HG03442 (cell line): Measurements from ENCODE around the gene SCN3A.
A peak's percentile ranks its signal among the peaks of the same experiment; 100 is the strongest.

ENCODE experiments used
- ATAC-seq: cut with Tn5 transposase; IDR thresholded peaks from one replicate; pipeline ENCODE4 v1.9.1; 2021; ENCODE audit warnings: mild to moderate bottlenecking, moderate library complexity; ENCODE audit not compliant: unreplicated experiment

Gene SCN3A

GRCh38 chr2:165203689-165204559 is at the start of gene SCN3A:
Gene SCN3A, minus strand, starts transcription at chr2:165204050. Its CDS starts 27,656 bp downstream, at chr2:165176394.
- peak; percentile 42 for ATAC-seq

DNA sequence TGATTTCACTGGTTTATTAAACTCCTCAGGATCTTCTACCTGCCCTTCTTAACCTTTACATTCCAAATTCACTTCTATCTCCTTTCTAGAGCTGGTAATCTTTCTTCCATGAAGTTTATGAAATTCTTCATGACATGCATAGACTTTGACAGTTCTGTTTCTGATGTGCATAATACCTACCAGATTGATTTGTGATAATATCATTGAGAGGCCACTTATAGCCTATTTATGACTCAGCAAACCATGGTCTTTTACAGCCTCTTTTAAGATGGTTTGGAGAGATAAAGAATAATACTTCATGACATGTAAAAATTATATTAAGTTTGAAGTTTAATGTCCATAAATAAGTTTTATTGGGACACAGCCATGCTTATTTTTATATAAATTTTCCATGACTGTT is 49.3 kb upstream of the SCN3A start:
- ATAC-seq, result no peak

GRCh38 chr2:165251366-165251765 is 47.5 kb upstream of the SCN3A start:
- ATAC-seq, result no peak

DNA sequence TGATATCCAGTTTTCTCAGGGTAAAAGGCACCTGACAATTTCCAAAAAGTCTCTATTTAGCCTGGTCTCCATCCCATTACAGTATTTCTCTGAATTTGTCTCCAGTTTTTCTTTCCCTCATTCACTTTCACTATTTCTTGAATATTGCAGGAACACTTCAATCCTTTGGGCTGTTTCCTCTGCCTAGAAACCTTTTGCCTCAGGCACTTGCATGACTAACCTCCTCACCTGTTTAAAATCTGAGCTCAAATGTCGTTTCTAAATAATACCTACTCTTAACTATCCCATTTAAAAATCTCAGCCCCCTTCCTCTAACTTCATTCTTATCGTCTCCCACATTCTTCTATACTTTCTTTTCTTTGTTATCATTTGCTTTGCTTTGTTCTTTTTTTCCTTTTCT is 44.4 kb upstream of the SCN3A start:
- no peak for ATAC-seq

DNA sequence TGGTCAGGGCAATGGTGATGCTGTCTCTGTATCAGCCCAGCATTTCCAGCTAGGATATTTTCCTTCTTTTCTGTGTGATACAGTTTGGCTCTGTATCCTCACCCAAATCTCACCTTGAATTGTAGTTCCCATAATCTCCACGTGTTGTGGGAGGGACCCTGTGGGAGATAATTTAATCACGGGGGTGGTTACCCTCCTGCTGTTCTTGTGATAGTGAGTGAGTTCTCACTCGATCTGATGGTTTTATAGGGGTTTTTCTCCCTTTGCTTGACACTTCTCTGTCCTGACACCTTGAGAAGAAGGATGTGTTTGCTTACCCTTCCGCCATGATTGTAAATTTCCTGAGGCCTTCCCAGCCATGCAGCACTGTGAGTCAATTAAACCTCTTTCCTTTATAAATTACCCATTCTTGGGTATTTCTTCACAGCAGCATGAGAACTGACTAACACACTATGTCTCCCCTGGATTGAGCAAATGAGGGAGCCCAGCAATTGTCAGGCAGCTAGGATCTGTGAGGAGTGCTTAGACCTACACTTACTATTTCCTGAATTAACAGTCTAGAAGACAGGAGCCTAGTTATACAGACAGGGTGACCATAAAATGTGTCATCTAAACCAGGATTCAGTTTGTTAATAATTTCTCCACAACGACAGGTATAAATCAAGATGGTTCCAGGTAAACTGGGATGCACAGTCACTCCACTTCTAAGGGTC is 41.4 kb upstream of the SCN3A start:
- no peak for ATAC-seq

DNA sequence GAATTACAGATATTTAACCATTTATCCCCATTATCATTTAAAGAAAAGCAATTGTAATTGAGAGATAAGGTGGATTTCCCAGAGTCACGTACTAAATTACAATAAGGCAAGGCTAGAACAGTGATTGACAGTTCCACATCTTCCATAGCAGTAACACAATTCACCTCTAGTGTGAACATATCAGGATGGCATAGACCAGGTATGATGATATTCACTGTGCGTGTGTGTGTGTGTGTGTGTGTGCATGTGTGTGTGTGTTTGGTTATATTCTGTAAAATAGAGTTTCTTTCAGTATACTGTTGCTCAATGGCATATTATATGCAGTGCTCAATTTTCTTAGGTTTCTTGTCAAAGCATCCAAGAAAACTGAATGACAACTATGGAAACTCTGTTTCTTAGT is 37.1 kb upstream of the SCN3A start:
- no peak for ATAC-seq

DNA sequence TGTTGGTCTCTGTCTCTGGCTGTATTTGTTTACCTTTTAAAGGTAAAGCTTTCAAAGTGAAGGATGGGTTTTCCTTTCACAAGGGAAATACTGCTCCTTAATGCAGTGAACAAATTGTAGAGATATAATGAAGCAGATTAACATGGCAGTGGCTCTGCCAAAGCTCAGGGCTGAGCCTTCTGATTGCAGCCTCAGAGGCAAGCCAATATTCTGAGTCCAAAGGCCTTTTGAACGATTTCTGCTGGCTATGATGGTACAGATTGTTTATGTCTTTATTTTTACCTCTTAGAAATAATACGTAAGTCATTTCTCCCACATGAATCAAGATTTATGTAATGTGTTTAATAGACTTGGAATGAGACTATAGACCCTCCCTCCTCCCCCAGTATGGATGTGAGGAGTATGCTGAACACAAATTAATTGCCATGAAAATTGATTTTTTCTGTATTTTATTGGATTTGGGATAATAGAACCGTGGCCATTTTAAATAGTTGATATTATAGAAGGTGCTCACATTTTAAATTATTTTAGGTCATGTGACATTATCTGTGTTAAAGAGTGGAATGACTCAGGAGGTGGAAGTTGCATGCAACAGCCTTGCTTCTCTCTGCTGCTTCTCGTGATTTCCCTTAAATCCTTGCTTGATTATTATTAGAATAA is 36.1 kb upstream of the SCN3A start:
- ATAC-seq, result no peak

GRCh38 chr2:165239230-165239629 is 35.4 kb upstream of the SCN3A start, which contains the start of gene SCN2A:
Gene SCN2A, plus strand, starts transcription at chr2:165239414. Its CDS starts 56,410 bp downstream, at chr2:165295824.
- peak; percentile 85 for ATAC-seq

- no peak for ATAC-seq
Observed at GRCh38 chr2:165238295-165238694, 34.4 kb upstream of the SCN3A start.

- no peak for ATAC-seq
Observed at GRCh38 chr2:165237056-165237455, 33.2 kb upstream of the SCN3A start.

DNA sequence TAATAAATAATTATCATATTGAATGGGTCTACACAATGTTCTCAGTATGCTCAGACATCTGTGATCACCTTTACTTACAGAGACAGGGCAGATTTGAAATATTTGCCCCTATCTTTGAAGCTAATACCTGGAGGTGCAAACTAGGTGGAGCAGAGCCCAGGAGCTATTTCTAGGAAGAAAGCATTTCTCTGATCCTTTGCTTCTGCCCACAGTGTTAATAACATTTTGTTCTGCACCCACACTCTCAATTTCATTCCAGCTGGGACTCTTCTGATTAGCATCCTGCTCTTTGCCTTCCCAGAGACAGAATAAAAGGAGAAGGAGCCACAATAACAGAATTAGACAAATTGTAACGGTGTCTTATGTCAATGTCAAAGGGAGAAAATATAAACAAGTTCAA is 23.7 kb upstream of the SCN3A start:
- ATAC-seq, result no peak

DNA sequence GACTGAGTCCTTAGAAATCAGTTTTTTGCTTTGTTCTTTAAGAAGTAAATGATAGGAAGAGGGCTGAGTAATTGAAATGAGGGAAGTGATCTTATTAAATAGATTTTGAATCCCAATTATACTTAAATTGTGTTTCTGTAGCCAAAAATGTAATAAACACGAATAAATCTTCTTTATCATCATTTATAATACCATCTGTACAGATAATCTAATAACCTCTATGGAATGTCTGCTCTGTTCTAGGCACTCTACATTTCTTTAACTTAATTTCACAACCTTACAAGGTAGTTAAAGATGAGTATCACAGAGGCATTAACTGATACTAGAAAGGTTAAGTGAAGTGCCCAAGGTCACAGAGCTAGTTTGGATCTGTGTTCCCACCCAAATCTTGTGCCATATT is 21.1 kb upstream of the SCN3A start:
- ATAC-seq, result no peak

- ATAC-seq, result no peak
Observed at GRCh38 chr2:165219481-165219880, 15.6 kb upstream of the SCN3A start.

DNA sequence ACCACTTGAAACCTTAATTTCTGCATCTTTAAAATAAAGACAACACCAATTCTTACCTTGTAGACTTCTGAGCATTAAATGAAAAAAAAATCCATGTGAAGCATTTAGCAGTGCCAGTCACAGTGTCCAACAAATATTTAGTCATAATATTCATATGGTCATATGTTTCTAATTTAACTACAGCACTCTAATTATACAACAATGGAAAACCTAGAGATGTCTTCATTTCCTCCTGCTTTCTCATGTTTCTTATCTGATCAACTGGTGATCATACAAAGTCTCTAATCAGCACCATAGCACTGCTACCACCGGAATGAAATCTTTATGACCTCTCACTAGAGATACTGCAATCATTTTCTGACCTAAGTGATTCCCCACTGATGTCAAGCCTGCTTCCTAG is 10.2 kb upstream of the SCN3A start:
- no peak for ATAC-seq

GRCh38 chr2:165208094-165208493 is 4.2 kb upstream of the SCN3A start:
- no peak for ATAC-seq

DNA sequence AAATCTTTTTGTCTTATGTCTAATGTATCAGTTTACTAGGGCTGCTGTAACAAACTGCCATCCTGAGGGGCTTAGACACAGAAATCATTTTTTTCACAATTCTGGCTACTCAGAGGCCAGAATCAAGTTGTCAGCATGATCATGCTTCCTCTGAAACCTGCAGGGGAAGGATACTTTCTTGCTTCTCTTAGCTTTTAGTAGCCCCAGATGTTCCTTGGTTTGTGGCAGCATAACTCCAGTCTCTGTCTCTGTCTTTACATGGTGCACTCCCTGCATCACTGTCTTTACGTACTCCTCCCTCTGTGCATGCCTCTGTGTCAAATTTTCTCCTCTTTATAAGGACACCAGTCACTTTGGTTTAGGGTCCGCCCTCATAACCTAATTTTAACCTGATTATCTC is 2.0 kb upstream of the SCN3A start:
- no peak for ATAC-seq

- ATAC-seq, result no peak
Observed at GRCh38 chr2:165202239-165202638, 1.6 kb downstream of the SCN3A start.

DNA sequence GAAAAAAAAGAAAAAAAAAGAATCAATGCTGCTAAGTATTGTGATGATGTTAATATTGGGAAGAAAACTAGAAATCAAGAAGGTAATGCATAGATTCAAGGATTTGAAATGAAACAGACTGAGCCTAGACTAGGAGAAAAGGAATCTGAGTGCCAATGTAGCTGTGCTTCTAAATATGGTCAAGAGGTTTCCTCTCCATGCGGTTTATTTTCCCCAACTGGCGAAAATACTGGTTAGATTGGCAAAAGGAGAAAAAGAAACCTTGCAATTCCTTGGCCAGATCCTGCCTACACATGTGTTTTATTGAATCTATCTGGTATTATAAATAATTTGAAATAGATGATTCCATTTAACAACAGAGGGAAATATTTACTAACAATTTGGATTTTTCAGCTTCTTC is 5.7 kb downstream of the SCN3A start:
- ATAC-seq, result no peak

DNA sequence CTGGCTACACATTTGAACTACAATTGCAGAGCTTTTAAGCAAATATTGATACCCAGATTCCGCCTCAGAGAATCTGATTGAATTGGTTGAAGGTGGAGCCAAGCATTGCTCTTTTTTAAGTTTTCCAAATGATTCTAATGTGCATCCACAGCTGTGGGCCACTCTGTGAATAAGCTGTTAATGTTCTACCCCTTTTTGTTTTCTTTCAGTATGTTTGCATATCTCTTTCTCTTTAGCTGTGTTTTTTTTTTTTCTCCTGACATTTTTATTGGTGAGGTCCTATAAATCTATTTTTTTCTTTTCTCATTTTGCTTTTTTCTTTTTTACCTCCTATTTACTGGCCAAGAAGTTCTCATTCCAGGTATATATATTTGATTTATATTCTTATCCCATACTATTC is 6.5 kb downstream of the SCN3A start:
- no peak for ATAC-seq

- no peak for ATAC-seq
Observed at GRCh38 chr2:165196411-165196810, 7.4 kb downstream of the SCN3A start.

DNA sequence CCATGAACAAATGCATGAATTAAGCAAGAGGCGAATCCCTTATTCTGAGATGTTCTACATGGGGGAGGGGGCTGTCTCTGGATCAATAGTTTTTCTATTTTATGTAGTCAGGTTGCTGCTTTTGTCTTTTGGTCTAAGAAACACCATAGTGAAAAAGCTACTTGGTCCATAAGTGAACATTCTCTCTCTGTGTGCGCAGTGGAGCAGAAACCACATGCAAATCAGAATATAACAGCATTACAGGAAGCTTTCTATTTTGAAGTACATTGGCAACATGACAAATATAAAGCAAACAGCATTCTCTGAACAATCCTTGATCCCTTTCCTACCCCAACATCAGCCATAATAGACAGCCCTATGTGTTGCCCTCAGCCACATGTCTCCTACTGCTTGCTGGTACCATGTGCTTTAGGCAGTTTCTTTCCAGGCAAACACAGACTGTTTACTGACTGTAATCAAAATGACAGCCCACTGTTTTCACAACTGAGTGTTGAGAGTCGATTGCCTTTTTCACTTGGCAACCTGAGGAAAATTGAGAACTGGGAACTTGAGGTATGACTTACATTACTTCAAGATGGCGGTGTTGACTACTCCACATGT is 10.6 kb downstream of the SCN3A start:
- peak; percentile 96 for ATAC-seq
